ENCODE measurements around the gene CYTH1.

DNA sequence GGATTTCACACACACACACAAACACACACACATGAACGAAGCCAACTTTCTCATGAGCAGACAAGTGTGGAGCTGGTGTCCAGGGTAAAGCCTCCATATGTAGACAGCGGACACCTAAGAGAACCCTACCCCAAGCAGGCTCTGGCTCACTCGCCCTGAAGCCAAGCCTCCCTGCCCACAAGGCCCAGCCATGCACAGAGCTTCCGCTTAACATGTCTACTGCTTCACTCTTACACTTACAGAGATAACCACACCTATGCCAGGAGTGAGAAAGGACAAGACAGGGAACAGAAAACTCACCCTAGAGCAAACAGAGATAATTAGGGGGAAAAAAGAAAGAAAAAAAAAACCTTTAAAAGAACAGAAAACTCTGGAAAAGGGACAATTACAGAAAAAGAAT is 67.5 kb downstream of the CYTH1 start:
- TF ChIP-seq, protein P1, sequence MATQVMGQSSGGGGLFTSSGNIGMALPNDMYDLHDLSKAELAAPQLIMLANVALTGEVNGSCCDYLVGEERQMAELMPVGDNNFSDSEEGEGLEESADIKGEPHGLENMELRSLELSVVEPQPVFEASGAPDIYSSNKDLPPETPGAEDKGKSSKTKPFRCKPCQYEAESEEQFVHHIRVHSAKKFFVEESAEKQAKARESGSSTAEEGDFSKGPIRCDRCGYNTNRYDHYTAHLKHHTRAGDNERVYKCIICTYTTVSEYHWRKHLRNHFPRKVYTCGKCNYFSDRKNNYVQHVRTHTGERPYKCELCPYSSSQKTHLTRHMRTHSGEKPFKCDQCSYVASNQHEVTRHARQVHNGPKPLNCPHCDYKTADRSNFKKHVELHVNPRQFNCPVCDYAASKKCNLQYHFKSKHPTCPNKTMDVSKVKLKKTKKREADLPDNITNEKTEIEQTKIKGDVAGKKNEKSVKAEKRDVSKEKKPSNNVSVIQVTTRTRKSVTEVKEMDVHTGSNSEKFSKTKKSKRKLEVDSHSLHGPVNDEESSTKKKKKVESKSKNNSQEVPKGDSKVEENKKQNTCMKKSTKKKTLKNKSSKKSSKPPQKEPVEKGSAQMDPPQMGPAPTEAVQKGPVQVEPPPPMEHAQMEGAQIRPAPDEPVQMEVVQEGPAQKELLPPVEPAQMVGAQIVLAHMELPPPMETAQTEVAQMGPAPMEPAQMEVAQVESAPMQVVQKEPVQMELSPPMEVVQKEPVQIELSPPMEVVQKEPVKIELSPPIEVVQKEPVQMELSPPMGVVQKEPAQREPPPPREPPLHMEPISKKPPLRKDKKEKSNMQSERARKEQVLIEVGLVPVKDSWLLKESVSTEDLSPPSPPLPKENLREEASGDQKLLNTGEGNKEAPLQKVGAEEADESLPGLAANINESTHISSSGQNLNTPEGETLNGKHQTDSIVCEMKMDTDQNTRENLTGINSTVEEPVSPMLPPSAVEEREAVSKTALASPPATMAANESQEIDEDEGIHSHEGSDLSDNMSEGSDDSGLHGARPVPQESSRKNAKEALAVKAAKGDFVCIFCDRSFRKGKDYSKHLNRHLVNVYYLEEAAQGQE (IDR thresholded peaks at IDR 0.05; ENCODE audit: low read depth), result no peak
- no peak for TF ChIP-seq EP300 (IDR thresholded peaks at IDR 0.05; ENCODE audit: borderline replicate concordance)
- TF ChIP-seq, protein P2, sequence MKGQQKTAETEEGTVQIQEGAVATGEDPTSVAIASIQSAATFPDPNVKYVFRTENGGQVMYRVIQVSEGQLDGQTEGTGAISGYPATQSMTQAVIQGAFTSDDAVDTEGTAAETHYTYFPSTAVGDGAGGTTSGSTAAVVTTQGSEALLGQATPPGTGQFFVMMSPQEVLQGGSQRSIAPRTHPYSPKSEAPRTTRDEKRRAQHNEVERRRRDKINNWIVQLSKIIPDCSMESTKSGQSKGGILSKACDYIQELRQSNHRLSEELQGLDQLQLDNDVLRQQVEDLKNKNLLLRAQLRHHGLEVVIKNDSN (IDR thresholded peaks at IDR 0.05), result no peak
- no peak for TF ChIP-seq TAF1 (IDR thresholded peaks at IDR 0.05; ENCODE audit: low read depth)
- no peak for TF ChIP-seq TEAD4 (IDR thresholded peaks at IDR 0.05)
- TF ChIP-seq RAD21 (IDR thresholded peaks at IDR 0.05; ENCODE audit: low read depth), result no peak
- no peak for TF ChIP-seq TCF12 (IDR thresholded peaks at IDR 0.05; ENCODE audit: low read depth)
- TF ChIP-seq FOXM1 (IDR thresholded peaks at IDR 0.05; ENCODE audit: borderline replicate concordance, low read depth), result no peak
- no peak for TF ChIP-seq EGR1 (IDR thresholded peaks at IDR 0.05)
- no peak for TF ChIP-seq CREB1 (IDR thresholded peaks at IDR 0.05; ENCODE audit: low read depth)
- TF ChIP-seq YY1 (IDR thresholded peaks at IDR 0.05; ENCODE audit: low read depth), result no peak
- TF ChIP-seq, protein P3, sequence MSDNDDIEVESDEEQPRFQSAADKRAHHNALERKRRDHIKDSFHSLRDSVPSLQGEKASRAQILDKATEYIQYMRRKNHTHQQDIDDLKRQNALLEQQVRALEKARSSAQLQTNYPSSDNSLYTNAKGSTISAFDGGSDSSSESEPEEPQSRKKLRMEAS (IDR thresholded peaks at IDR 0.05), result no peak
- no peak for TF ChIP-seq CEBPB (IDR thresholded peaks at IDR 0.05)

Data from Ishikawa (cell line).